GM23338 (cell line): ENCODE results near the gene ULBP1. TPM values are rescaled to one million over a fixed set of nuclear protein-coding genes. Genes with fewer than 3 reads are reported as not detected.

ENCODE experiments used
- ATAC-seq: fragments of 200-7000 bp; cut with Tn5 transposase; 3 replicates; pipeline ENCODE4 v1.9.1; 2020
- DNase-seq: peaks from one replicate; pipeline ENCODE4 v3.0.0-alpha.2; 2015; ENCODE audit warnings: low spot score
- H2AFZ ChIP-seq: fragments of 200-600 bp; sonication (generic); 2 replicates; pipeline ENCODE4 v1.8.0; 2016; ENCODE audit warnings: antibody characterized with exemption, mild to moderate bottlenecking, moderate library complexity
- H3F3A ChIP-seq: fragments of 200-600 bp; sonication (generic); replicated peaks from 2 replicates; pipeline ENCODE4 v1.8.0; 2017; ENCODE audit warnings: antibody characterized with exemption, mixed run types, low read depth
- H3K27ac ChIP-seq: fragments of 200-600 bp; sonication (generic); 2 replicates; pipeline ENCODE4 v1.6.1; 2016; ENCODE audit warnings: low read depth
- H3K27me3 ChIP-seq: fragments of 200-600 bp; sonication (generic); 2 replicates; pipeline ENCODE4 v1.8.0; 2016; ENCODE audit warnings: mild to moderate bottlenecking, mixed run types, moderate library complexity; ENCODE audit not compliant: insufficient read depth
- H3K36me3 ChIP-seq: fragments of 200-600 bp; sonication (generic); 2 replicates; pipeline ENCODE4 v1.8.0; 2016; ENCODE audit warnings: mild to moderate bottlenecking; ENCODE audit not compliant: insufficient read depth
- H3K4me1 ChIP-seq: fragments of 200-600 bp; sonication (generic); 2 replicates; pipeline ENCODE4 v1.8.0; 2016; ENCODE audit warnings: mild to moderate bottlenecking, moderate library complexity; ENCODE audit not compliant: insufficient read depth
- H3K4me2 ChIP-seq: fragments of 200-600 bp; sonication (generic); 2 replicates; pipeline ENCODE4 v1.7.1; 2017; ENCODE audit warnings: mixed run types
- H3K4me3 ChIP-seq: fragments of 200-600 bp; sonication (generic); 2 replicates; pipeline ENCODE4 v1.6.1; 2016; ENCODE audit warnings: mixed run types
- H3K79me2 ChIP-seq: fragments of 200-600 bp; sonication (generic); replicated peaks from 2 replicates; pipeline ENCODE4 v1.8.0; 2017; ENCODE audit warnings: mild to moderate bottlenecking; ENCODE audit not compliant: insufficient read depth
- H3K9me2 ChIP-seq: fragments of 200-600 bp; sonication (generic); 2 replicates; pipeline ENCODE4 v1.8.0; 2017; ENCODE audit not compliant: insufficient read depth
- H4K20me1 ChIP-seq: fragments of 200-600 bp; sonication (generic); replicated peaks from 2 replicates; pipeline ENCODE4 v1.8.0; 2017; ENCODE audit warnings: mild to moderate bottlenecking; ENCODE audit not compliant: insufficient read depth
- H3K27ac Mint-ChIP-seq: 2 replicates; pipeline ENCODE4 v1.8.0; 2020; ENCODE audit warnings: inconsistent platforms, mild to moderate bottlenecking, moderate library complexity, mixed read lengths
- H3K27me3 Mint-ChIP-seq: 3 replicates; pipeline ENCODE4 v1.8.0; 2022; ENCODE audit warnings: low read depth, mild to moderate bottlenecking, moderate library complexity, mixed read lengths, inconsistent platforms; ENCODE audit not compliant: insufficient read depth, poor library complexity
- H3K36me3 Mint-ChIP-seq: 3 replicates; pipeline ENCODE4 v1.8.0; 2021; ENCODE audit warnings: low read depth, mild to moderate bottlenecking, inconsistent platforms, moderate library complexity, mixed read lengths
- H3K4me1 Mint-ChIP-seq: 3 replicates; pipeline ENCODE4 v1.8.0; 2020; ENCODE audit warnings: mild to moderate bottlenecking, inconsistent platforms, mixed read lengths
- H3K4me3 Mint-ChIP-seq: 3 replicates; pipeline ENCODE4 v1.8.0; 2021; ENCODE audit warnings: moderate library complexity, mild to moderate bottlenecking, inconsistent platforms, mixed read lengths
- H3K9me3 Mint-ChIP-seq: 3 replicates; pipeline ENCODE4 v1.8.0; 2020; ENCODE audit warnings: moderate library complexity, mild to moderate bottlenecking, inconsistent platforms, mixed read lengths
- CREB1 ChIP-seq: fragments of 250-450 bp; sonication (Bioruptor Pico); IDR thresholded peaks from 2 replicates; pipeline ENCODE4 v1.5.0; 2020; ENCODE audit warnings: low read depth, mild to moderate bottlenecking, moderate library complexity
- JUNB ChIP-seq: IDR thresholded peaks from one replicate; pipeline ENCODE4 v1.6.1; 2016; ENCODE audit warnings: antibody characterized with exemption; ENCODE audit not compliant: unreplicated experiment
- NANOG ChIP-seq: IDR thresholded peaks from 2 replicates; pipeline ENCODE4 v1.6.1; 2016; ENCODE audit warnings: antibody characterized with exemption, borderline replicate concordance
- STAT1 ChIP-seq: IDR thresholded peaks from one replicate; pipeline ENCODE4 v1.6.1; 2016; ENCODE audit warnings: antibody characterized with exemption; ENCODE audit not compliant: unreplicated experiment
- ZNF114 ChIP-seq: fragments of 250-450 bp; sonication (Bioruptor Pico); IDR thresholded peaks from 2 replicates; pipeline ENCODE4 v1.5.0; 2020; ENCODE audit warnings: mild to moderate bottlenecking, moderate library complexity
- ZNF331 ChIP-seq: fragments of 250-450 bp; sonication (Bioruptor Pico); IDR thresholded peaks from 2 replicates; pipeline ENCODE4 v1.5.0; 2020; ENCODE audit warnings: low read depth, mild to moderate bottlenecking, moderate library complexity
- ZNF462 ChIP-seq: fragments of 250-450 bp; sonication (Bioruptor Pico); IDR thresholded peaks from 2 replicates; pipeline ENCODE4 v1.5.0; 2020; ENCODE audit warnings: mild to moderate bottlenecking, moderate library complexity
- polyA plus RNA-seq: library from polyadenylated mRNA; unstranded; fragments of >200 nt; fragmentation: Nextera tagmentation; extraction: Ambion mirVana; gene quantifications from 2 replicates; pipeline ENCODE4 v1.2.1, GENCODE V29; 2016
- total RNA-seq: library from RNA; depleted of rRNA; stranded (reverse); fragments of >200 nt; shearing (Covaris generic); gene quantifications from 2 replicates; pipeline ENCODE4 v1.2.3, GENCODE V29; 2014
- TF ChIP-seq, protein P1 (sequence below), 2 experiments: fragments of 200-600 bp in 1 of 2; sonication (generic) in 1 of 2; conservative IDR thresholded peaks; 2 replicates each; pipeline versions ENCODE4 v1.5.1 to v1.6.1; 2016 to 2017; ENCODE audit warnings: antibody characterized with exemption in 2 of 2, low read depth in 2 of 2, mild to moderate bottlenecking in 2 of 2, moderate library complexity in 1 of 2
- TF ChIP-seq, protein P2 (sequence below): IDR thresholded peaks from 2 replicates; pipeline ENCODE4 v1.6.1; 2016; ENCODE audit warnings: antibody characterized with exemption

ULBP1 gene
- total and polyA plus RNA-seq, 2 experiments from 2014 or later: 0.74 to 1.7 TPM

DNA sequence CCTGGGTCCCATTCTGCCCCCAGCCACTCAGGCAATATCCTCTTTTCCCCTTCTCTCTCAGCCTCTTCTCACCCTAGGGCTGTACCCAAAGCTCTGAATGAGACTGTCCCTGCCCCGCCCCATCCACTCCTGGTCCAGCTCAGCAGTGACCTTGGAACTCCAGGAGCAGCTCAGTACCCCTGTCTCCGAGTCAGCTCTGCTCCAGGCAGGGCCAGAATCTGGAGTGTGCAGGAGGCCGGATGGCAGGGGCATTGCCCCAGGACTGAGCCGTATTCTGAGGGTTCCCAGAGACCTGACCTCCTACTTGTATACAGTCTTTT is 38.9 kb upstream of the ULBP1 start:
- no peak for ATAC-seq
- Mint-ChIP-seq H3K27ac (no peak overlapping the region), H3K9me3 (peaks cover 7% of the 10 kb centered on the region; the same call in 2 of the 3 replicates), H3K27me3 (peaks cover 62% of the 10 kb centered on the region), H3K36me3 (no peaks in the 10 kb centered on the region), H3K4me3 (peak overlapping the region; percentile 60; the same call in 1 of the 3 replicates), H3K4me1 (peaks cover 9% of the 10 kb centered on the region; the same call in 2 of the 3 replicates)
- Histone ChIP-seq H3F3A (0 out of 2 replicates have a peak, but pooled peaks cover 3% of the 10 kb centered on the region), H3K4me1 (no peaks in the 10 kb centered on the region), H3K4me2 (no peak overlapping the region), H3K27ac (no peak overlapping the region), H3K27me3 (peaks cover 96% of the 10 kb centered on the region), H4K20me1 (no peaks in the 10 kb centered on the region), H3K36me3 (no peaks in the 10 kb centered on the region), H3K9me2 (no peaks in the 10 kb centered on the region), H3K4me3 (no peak overlapping the region), H2AFZ (no peak overlapping the region), H3K79me2 (no peaks in the 10 kb centered on the region)
- no peak for DNase-seq
- TF ChIP-seq JUNB (no peak), ZNF114 (CRISPR knock-in tag) (no peak), CREB1 (CRISPR knock-in tag) (no peak), ZNF331 (CRISPR knock-in tag) (no peak), ZNF462 (CRISPR knock-in tag) (no peak), NANOG (no peak), STAT1 (no peak)
- TF ChIP-seq, protein P1, sequence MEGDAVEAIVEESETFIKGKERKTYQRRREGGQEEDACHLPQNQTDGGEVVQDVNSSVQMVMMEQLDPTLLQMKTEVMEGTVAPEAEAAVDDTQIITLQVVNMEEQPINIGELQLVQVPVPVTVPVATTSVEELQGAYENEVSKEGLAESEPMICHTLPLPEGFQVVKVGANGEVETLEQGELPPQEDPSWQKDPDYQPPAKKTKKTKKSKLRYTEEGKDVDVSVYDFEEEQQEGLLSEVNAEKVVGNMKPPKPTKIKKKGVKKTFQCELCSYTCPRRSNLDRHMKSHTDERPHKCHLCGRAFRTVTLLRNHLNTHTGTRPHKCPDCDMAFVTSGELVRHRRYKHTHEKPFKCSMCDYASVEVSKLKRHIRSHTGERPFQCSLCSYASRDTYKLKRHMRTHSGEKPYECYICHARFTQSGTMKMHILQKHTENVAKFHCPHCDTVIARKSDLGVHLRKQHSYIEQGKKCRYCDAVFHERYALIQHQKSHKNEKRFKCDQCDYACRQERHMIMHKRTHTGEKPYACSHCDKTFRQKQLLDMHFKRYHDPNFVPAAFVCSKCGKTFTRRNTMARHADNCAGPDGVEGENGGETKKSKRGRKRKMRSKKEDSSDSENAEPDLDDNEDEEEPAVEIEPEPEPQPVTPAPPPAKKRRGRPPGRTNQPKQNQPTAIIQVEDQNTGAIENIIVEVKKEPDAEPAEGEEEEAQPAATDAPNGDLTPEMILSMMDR (conservative IDR thresholded peaks at IDR 0.05; ENCODE audit: low read depth in 2 of 2): no peak
- TF ChIP-seq, protein P2, sequence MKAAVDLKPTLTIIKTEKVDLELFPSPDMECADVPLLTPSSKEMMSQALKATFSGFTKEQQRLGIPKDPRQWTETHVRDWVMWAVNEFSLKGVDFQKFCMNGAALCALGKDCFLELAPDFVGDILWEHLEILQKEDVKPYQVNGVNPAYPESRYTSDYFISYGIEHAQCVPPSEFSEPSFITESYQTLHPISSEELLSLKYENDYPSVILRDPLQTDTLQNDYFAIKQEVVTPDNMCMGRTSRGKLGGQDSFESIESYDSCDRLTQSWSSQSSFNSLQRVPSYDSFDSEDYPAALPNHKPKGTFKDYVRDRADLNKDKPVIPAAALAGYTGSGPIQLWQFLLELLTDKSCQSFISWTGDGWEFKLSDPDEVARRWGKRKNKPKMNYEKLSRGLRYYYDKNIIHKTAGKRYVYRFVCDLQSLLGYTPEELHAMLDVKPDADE: no peak
